ENCODE results near the gene SPEM2. TPM values are rescaled to one million over a fixed set of nuclear protein-coding genes. Genes with fewer than 3 reads are reported as not detected.

Gene SPEM2
- total and polyA plus RNA-seq, 2 experiments from 2014 or later, result not detected

DNA sequence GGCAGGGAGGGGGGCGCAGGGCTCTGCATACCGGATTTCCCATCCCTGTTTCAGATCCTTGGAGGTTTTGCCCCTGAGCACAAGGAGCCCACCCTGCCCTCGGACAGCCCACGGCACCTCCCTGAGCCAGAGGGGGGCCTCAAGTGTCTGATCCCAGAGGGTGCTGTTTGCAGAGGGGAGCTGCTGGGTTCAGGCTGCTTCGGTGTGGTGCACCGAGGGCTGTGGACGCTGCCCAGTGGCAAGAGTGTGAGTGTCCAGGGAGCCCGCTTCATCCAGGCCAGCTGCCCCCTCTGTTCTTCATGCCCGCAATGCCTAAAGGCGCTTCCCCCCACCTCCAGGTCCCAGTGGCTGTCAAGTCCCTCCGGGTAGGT is 42.1 kb upstream of the SPEM2 start:
- TF ChIP-seq, protein P1, sequence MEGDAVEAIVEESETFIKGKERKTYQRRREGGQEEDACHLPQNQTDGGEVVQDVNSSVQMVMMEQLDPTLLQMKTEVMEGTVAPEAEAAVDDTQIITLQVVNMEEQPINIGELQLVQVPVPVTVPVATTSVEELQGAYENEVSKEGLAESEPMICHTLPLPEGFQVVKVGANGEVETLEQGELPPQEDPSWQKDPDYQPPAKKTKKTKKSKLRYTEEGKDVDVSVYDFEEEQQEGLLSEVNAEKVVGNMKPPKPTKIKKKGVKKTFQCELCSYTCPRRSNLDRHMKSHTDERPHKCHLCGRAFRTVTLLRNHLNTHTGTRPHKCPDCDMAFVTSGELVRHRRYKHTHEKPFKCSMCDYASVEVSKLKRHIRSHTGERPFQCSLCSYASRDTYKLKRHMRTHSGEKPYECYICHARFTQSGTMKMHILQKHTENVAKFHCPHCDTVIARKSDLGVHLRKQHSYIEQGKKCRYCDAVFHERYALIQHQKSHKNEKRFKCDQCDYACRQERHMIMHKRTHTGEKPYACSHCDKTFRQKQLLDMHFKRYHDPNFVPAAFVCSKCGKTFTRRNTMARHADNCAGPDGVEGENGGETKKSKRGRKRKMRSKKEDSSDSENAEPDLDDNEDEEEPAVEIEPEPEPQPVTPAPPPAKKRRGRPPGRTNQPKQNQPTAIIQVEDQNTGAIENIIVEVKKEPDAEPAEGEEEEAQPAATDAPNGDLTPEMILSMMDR (IDR thresholded peaks at IDR 0.05; ENCODE audit: low read depth, low read length), result no peak
- H3K4me1 ChIP-seq (ENCODE audit: low read depth), result no peaks in the 10 kb centered on the region
- no peaks in the 10 kb centered on the region for H3K9me3 ChIP-seq (ENCODE audit: low read depth)
- no peaks in the 10 kb centered on the region for H3K36me3 ChIP-seq
- H3K4me3 ChIP-seq, result no peak overlapping the region
- no peak overlapping the region for H3K27ac ChIP-seq
- peaks cover 45% of the 10 kb centered on the region for H3K27me3 ChIP-seq
- DNase-seq (ENCODE audit: low read depth in 1 of 2, low spot score in 1 of 2), result no peak

DNA sequence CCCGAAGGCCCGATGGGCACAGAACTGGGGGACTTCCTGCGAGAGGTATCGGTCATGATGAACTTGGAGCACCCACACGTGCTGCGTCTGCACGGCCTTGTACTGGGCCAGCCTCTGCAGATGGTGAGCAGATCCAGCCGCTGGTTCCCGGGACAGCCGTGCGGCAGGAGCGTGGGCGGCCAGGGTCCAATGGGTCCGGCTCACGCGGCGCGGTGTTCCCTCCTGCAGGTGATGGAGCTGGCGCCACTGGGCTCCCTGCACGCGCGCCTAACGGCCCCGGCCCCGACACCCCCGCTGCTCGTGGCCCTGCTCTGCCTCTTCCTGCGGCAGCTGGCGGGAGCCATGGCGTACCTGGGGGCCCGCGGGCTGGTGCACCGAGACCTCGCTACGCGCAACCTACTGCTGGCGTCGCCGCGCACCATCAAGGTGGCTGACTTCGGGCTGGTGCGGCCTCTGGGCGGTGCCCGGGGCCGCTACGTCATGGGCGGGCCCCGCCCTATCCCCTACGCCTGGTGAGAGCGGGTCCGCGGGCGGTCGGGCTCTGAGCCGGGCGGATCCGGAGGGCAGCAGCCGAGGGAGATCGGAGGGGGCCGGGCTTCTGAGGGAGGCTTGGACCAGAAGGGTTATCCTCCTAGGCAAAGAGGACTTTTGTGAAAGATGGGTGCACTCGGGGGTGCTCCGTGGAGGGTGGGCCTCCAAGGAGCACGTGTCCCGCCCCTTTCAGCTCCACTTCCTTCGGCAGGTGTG is 41.5 kb upstream of the SPEM2 start:
- Histone ChIP-seq H3K4me3 (peak overlapping the region; percentile 15), H3K4me1 (ENCODE audit: low read depth) (no peaks in the 10 kb centered on the region), H3K9me3 (ENCODE audit: low read depth) (no peaks in the 10 kb centered on the region), H3K27ac (no peak overlapping the region), H3K36me3 (no peaks in the 10 kb centered on the region), H3K27me3 (peaks cover 45% of the 10 kb centered on the region)
- DNase-seq (ENCODE audit: low read depth in 1 of 2, low spot score in 1 of 2), result peak; percentile 38 to 72
- TF ChIP-seq, protein P1 (IDR thresholded peaks at IDR 0.05; ENCODE audit: low read depth, low read length), result no peak

DNA sequence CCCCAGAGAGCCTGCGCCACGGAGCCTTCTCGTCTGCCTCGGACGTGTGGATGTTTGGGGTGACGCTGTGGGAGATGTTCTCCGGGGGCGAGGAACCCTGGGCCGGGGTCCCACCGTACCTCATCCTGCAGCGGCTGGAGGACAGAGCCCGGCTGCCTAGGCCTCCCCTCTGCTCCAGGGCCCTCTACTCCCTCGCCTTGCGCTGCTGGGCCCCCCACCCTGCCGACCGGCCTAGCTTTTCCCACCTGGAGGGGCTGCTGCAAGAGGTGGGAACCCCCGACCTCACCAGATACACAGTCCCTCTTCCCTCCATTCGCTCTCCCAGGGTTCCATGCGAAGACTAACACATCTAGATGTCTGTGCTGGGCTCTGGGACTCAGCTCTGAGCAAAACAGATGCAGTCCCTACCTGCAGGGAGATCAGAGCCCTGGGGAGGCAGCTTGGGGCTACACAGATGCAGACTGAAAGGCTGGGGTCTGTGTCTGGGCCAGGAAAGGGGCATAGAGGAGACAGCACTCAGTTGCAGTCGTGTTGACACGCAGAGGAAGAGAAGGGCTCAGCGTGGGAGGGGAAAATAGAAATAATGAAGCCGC is 40.8 kb upstream of the SPEM2 start:
- H3K4me1 ChIP-seq (ENCODE audit: low read depth), result no peaks in the 10 kb centered on the region
- no peaks in the 10 kb centered on the region for H3K36me3 ChIP-seq
- TF ChIP-seq, protein P1 (IDR thresholded peaks at IDR 0.05; ENCODE audit: low read depth, low read length), result no peak
- no peak overlapping the region for H3K27ac ChIP-seq
- H3K27me3 ChIP-seq, result peaks cover 45% of the 10 kb centered on the region
- peak overlapping the region; percentile 15 for H3K4me3 ChIP-seq
- no peak for DNase-seq (ENCODE audit: low read depth in 1 of 2, low spot score in 1 of 2)
- H3K9me3 ChIP-seq (ENCODE audit: low read depth), result no peaks in the 10 kb centered on the region

DNA sequence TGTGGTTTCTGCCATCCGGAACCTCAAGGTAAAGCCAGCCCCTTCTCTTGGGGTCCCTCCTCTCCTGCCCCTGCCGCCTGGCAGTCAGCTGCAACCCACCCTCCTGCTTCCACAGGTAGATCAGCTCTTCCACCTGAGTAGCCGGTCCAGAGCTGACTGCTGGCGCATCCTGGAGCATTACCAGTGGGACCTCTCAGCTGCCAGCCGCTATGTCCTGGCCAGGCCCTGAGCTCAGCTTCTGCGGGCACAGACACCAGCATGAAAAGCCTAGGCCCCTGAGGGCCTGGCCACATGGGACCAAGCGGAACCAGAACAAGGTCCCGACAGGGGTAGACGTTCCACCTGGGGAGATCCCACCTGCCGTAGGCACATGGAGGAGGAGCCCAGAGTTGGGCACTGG is 36.6 kb upstream of the SPEM2 start:
- TF ChIP-seq, protein P1 (IDR thresholded peaks at IDR 0.05; ENCODE audit: low read depth, low read length), result no peak
- DNase-seq (ENCODE audit: low read depth in 1 of 2, low spot score in 1 of 2), result no peak

DNA sequence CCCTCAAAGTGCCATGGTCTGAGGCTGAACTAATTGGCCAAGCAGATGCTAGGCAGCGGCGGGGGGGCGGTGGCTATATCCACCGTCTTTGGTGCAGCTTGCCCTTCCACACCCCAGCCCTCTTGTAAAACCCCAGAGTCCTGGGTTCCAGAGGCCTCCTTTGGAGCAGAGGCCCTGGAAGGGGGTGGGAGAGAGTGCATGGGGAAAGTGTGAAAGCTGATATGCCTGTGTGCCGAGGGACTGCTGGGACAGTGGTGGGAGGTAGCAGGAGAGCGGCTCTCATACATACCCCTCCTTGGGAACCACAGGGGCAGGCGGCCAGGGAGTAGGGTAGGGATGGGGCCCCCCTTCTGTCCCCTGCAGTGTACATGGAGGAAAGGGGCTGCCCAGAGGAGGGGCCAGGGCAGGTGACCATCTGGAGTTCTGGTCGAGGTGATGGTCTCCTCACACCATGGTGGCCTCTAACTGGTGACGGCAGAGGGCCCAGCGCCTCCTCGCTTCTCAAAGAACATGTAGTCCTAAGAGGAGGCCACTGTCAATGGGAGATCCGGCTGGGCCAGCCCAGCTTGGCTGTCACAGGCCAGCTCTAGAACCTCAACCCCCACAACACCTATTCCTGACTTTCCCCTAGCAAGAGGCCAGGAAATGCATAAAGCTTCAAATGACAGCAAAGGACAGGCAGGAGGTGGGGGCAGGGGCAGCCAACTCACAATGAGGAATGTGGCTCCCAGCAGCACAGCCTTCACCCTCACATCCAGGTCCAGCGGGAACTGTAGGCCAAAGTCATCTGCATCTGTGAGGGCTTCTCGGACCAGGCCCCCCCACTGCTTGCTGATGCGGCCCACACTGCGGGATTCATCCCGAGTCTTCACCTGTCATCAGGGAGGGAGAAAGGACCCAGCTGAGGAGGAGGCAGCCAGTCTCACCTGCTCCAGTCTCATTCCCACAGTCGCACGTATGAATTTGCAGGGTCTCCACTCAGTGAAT is 35.2 kb upstream of the SPEM2 start:
- Histone ChIP-seq H3K27ac (no peak overlapping the region), H3K36me3 (no peaks in the 10 kb centered on the region), H3K27me3 (no peaks in the 10 kb centered on the region), H3K9me3 (ENCODE audit: low read depth) (no peaks in the 10 kb centered on the region), H3K4me1 (ENCODE audit: low read depth) (peaks cover 4% of the 10 kb centered on the region), H3K4me3 (no peak overlapping the region)
- TF ChIP-seq, protein P1 (IDR thresholded peaks at IDR 0.05; ENCODE audit: low read depth, low read length), result no peak
- DNase-seq (ENCODE audit: low read depth in 1 of 2, low spot score in 1 of 2), result no peak

More for the DNA sequence above, 36.6 kb upstream of the SPEM2 start:
- no peaks in the 10 kb centered on the region for H3K9me3 ChIP-seq (ENCODE audit: low read depth)
- no peaks in the 10 kb centered on the region for H3K36me3 ChIP-seq
- H3K4me1 ChIP-seq (ENCODE audit: low read depth), result peaks cover 4% of the 10 kb centered on the region
- H3K4me3 ChIP-seq, result no peak overlapping the region
- H3K27me3 ChIP-seq, result peaks cover 6% of the 10 kb centered on the region
- no peak overlapping the region for H3K27ac ChIP-seq
